Measurements from ENCODE around the gene ZNF667. TPM values are rescaled to one million over a fixed set of nuclear protein-coding genes. Genes with fewer than 3 reads are reported as not detected.

The ZNF667 gene
- polyA plus RNA-seq, 3 donors = 0.14 TPM; not detected in 2

DNA sequence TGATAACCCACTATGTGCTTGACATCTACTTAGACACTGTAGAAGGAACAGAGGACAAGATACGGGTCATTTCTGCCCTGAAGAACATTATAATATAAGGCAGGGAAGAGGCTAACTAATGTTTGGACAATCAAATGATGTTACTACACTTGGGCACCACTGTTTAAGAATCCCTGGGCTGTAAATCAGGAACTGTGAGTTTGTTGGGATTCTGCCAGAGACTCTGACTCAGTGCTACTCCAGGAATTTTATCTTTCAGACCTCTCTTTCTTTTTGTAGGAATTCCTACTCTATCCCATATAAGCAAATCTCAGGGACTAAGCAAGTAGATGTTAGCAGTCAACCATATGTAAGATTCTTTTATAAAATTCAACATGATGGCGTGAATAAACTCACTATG, 27.4 kb upstream of the ZNF667 start:
- Histone ChIP-seq H3K27me3 (ENCODE audit: control insufficient read depth in 2 of 2, insufficient read depth in 2 of 2, low read length in 2 of 2) (no peaks in the 10 kb centered on the region), H2AFZ (ENCODE audit: insufficient read depth, low read depth, low read length, poor library complexity, severe bottlenecking) (no peak overlapping the region), H4K20me1 (ENCODE audit: insufficient read depth, low read length) (no peaks in the 10 kb centered on the region), H3K9me3 (replicated peaks in 1 of 2; ENCODE audit: control insufficient read depth in 1 of 2, insufficient read depth in 1 of 2, low read length in 2 of 2) (peaks cover 59 to 89% of the 10 kb centered on the region in 2 donors), H3K9ac (ENCODE audit: insufficient read depth, low read length, poor library complexity, severe bottlenecking) (no peak overlapping the region), H3K4me3 (replicated peaks in 1 of 3; ENCODE audit: low read depth in 2 of 3, low read length in 3 of 3) (no peak overlapping the region), H3K36me3 (replicated peaks in 1 of 2; ENCODE audit: control insufficient read depth in 1 of 2, insufficient read depth in 2 of 2, low read length in 2 of 2) (no peaks in the 10 kb centered on the region), H3K79me2 (ENCODE audit: insufficient read depth, low read length) (no peaks in the 10 kb centered on the region), H3K4me1 (ENCODE audit: control insufficient read depth in 1 of 2, insufficient read depth in 2 of 2, low read length in 2 of 2) (peaks cover 14 to 17% of the 10 kb centered on the region in 2 donors), H3K4me2 (replicated peaks; ENCODE audit: extremely low read depth, low read length, poor library complexity, severe bottlenecking) (no peak overlapping the region), H3K27ac (ENCODE audit: low read depth in 1 of 2, low read length in 2 of 2) (no peak overlapping the region)
- Mint-ChIP-seq H3K27ac (no peak overlapping the region), H3K27me3 (ENCODE audit: low read depth in 3 of 3) (no peaks in the 10 kb centered on the region), H3K4me3 (no peak overlapping the region), H3K9me3 (peaks cover 20 to 62% (median 46%) of the 10 kb centered on the region in 7 donors), H3K36me3 (peaks cover 0 to 2% of the 10 kb centered on the region in 2 donors), H3K4me1 (peaks cover 8% of the 10 kb centered on the region)
- intact Hi-C loops (cut with micrococcal nuclease) = no loop called here
- no CpG with 5 or more reads among the region's 2 CpGs for WGBS (ENCODE audit: insufficient coverage)
- TF ChIP-seq CTCF (IDR thresholded peaks at IDR 0.05) = no peak
- DNase-seq = no peak

- Histone ChIP-seq H3K4me2 (replicated peaks; ENCODE audit: extremely low read depth, low read length, poor library complexity, severe bottlenecking) (no peak overlapping the region), H3K9ac (ENCODE audit: insufficient read depth, low read length, poor library complexity, severe bottlenecking) (no peak overlapping the region), H4K20me1 (ENCODE audit: insufficient read depth, low read length) (no peaks in the 10 kb centered on the region), H3K27ac (ENCODE audit: low read depth in 1 of 2, low read length in 2 of 2) (no peak overlapping the region), H3K27me3 (ENCODE audit: control insufficient read depth in 2 of 2, insufficient read depth in 2 of 2, low read length in 2 of 2) (no peaks in the 10 kb centered on the region), H2AFZ (ENCODE audit: insufficient read depth, low read depth, low read length, poor library complexity, severe bottlenecking) (no peak overlapping the region), H3K4me1 (ENCODE audit: control insufficient read depth in 1 of 2, insufficient read depth in 2 of 2, low read length in 2 of 2) (no peaks in the 10 kb centered on the region), H3K9me3 (replicated peaks in 1 of 2; ENCODE audit: control insufficient read depth in 1 of 2, insufficient read depth in 1 of 2, low read length in 2 of 2) (peaks cover 44 to 93% of the 10 kb centered on the region in 2 donors), H3K4me3 (replicated peaks in 1 of 3; ENCODE audit: low read depth in 2 of 3, low read length in 3 of 3) (no peak overlapping the region), H3K79me2 (ENCODE audit: insufficient read depth, low read length) (no peaks in the 10 kb centered on the region), H3K36me3 (replicated peaks in 1 of 2; ENCODE audit: control insufficient read depth in 1 of 2, insufficient read depth in 2 of 2, low read length in 2 of 2) (no peaks in the 10 kb centered on the region)
- intact Hi-C loops (cut with micrococcal nuclease) = no loop called here
- H3K27ac Mint-ChIP-seq = no peak overlapping the region
- TF ChIP-seq CTCF (IDR thresholded peaks at IDR 0.05) = no peak
- DNase-seq = no peak
- peaks cover 35 to 71% (median 65%) of the 10 kb centered on the region in 7 donors for H3K9me3 Mint-ChIP-seq
- no peaks in the 10 kb centered on the region for H3K36me3 Mint-ChIP-seq
- no peak overlapping the region for H3K4me3 Mint-ChIP-seq
- WGBS (ENCODE audit: insufficient coverage) = 100% methylated on average over 2 of the region's 3 CpGs
- no peaks in the 10 kb centered on the region for H3K27me3 Mint-ChIP-seq (ENCODE audit: low read depth in 3 of 3)
- no peaks in the 10 kb centered on the region for H3K4me1 Mint-ChIP-seq
Observed at GRCh38 chr19:56491399-56491798, 14.3 kb upstream of the ZNF667 start.
